Measurements from ENCODE around the gene PLEKHB2. TPM values are rescaled to one million over a fixed set of nuclear protein-coding genes. Genes with fewer than 3 reads are reported as not detected.

The PLEKHB2 gene, protein sequence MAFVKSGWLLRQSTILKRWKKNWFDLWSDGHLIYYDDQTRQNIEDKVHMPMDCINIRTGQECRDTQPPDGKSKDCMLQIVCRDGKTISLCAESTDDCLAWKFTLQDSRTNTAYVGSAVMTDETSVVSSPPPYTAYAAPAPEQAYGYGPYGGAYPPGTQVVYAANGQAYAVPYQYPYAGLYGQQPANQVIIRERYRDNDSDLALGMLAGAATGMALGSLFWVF
- 10 to 100 TPM; 40.1 to 42.0 TPM for total RNA-seq

DNA sequence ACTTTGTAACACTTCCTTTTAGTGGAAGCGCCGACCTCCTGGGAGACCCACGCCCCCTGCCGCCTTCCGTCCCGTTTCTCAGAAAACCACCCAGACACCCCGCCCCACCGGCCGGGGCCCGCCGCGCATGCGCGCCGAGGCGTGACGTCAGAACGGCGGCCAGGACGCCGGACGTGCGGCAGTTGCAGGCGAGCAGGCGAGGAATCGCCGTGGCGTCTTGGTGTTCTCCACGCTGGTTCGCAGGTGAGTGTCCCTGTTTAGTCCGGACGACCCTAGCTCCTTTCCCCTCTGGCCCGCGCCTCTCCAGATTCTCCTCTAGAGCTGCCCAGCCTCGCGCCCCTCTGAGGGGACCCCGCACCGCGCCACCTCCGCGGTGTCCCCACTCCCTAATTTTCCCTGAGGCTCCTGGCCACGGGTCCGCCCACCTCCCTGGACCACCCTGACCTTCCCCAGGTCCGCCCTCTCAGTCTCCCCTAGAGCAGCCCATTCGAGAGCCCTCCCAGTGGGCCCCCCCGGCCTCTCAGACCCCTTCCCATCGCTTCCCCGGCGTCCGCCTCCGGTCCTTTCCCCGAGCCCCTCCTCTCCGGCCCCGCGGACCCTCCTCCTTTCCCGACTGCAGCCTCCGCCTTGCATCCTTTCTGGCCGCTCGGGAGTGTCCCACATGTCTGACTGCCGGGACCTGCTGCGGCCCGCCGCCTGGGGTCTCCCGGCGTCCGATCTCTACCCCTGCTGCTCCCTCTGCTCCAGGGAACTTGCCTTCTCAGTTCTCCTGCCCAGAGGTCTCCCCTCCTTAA lies at the start of gene PLEKHB2:
TSS of gene PLEKHB2 (plus strand) at position 181 of the 794 bp plus-strand sequence. CDS start 15,606 bp downstream, outside the sequence.
- Histone ChIP-seq H3K4me1 (ENCODE audit: control insufficient read depth in 1 of 2, low read depth in 2 of 2) (peaks cover 10 to 21% of the 10 kb centered on the region in 2 donors), H3K4me3 (peak within 1 kb of the TSS; percentile 87), H3K27me3 (replicated peaks; ENCODE audit: insufficient read depth) (no peaks in the 10 kb centered on the region), H3K36me3 (no peaks in the 10 kb centered on the region), H3K27ac (peak within 1 kb of the TSS; percentile 93 to 95), H3K9me3 (no peaks in the 10 kb centered on the region)
- TF ChIP-seq, protein P1, sequence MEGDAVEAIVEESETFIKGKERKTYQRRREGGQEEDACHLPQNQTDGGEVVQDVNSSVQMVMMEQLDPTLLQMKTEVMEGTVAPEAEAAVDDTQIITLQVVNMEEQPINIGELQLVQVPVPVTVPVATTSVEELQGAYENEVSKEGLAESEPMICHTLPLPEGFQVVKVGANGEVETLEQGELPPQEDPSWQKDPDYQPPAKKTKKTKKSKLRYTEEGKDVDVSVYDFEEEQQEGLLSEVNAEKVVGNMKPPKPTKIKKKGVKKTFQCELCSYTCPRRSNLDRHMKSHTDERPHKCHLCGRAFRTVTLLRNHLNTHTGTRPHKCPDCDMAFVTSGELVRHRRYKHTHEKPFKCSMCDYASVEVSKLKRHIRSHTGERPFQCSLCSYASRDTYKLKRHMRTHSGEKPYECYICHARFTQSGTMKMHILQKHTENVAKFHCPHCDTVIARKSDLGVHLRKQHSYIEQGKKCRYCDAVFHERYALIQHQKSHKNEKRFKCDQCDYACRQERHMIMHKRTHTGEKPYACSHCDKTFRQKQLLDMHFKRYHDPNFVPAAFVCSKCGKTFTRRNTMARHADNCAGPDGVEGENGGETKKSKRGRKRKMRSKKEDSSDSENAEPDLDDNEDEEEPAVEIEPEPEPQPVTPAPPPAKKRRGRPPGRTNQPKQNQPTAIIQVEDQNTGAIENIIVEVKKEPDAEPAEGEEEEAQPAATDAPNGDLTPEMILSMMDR (IDR thresholded peaks at IDR 0.05), result peak; percentile 13
- DNase-seq (ENCODE audit: low spot score) (peak; percentile 46), ATAC-seq (ENCODE audit: insufficient number of reproducible peaks, low FRiP score, low read depth) (peak; percentile 85)

DNA sequence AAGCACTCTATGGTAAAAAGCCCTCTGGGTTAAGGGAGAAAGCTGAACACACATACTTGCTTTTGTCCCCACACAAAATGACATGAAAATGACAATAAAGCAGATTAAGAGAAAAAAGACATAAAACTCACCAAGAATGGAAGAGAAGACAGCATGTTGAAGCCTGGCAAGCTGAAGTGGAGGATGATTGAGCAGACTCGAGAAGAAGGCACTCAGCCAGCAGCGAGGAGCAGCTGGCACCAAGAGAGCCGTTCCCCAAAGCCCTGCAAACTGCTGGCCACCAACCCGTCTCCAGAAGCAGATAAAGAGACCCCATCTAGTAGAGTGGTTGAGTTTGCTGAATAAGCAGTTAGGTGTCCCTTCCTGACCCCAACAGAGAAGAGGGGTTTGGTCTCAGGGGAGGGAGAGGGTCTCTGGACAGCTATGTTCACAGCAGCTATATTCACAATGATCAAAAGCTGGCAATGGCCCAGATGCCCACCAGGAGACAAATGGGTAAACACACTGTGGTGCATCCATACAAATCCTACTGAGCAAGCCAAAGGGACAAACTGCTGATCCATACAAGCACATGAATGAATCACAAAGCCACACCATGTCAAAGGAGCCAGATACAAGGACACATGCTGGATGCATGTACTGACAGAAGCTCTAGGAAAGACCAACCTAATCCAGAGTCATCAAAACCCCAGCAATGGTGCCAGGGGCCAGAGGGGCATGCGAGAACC lies 48.8 kb upstream of the PLEKHB2 start:
- H3K27me3 ChIP-seq (replicated peaks; ENCODE audit: insufficient read depth), result no peaks in the 10 kb centered on the region
- H3K36me3 ChIP-seq, result peaks cover 32% of the 10 kb centered on the region
- ATAC-seq (ENCODE audit: insufficient number of reproducible peaks, low FRiP score, low read depth) (no peak), DNase-seq (ENCODE audit: low spot score) (no peak)
- H3K9me3 ChIP-seq, result no peaks in the 10 kb centered on the region
- H3K4me3 ChIP-seq, result no peak overlapping the region
- TF ChIP-seq, protein P1 (IDR thresholded peaks at IDR 0.05), result no peak
- H3K4me1 ChIP-seq (ENCODE audit: control insufficient read depth in 1 of 2, low read depth in 2 of 2), result peaks cover 10 to 28% of the 10 kb centered on the region in 2 donors
- H3K27ac ChIP-seq, result no peak overlapping the region

- H3K4me1 ChIP-seq (ENCODE audit: control insufficient read depth in 1 of 2, low read depth in 2 of 2), result peaks cover 10 to 29% of the 10 kb centered on the region in 2 donors
- peaks cover 27% of the 10 kb centered on the region for H3K36me3 ChIP-seq
- H3K27me3 ChIP-seq (replicated peaks; ENCODE audit: insufficient read depth), result no peaks in the 10 kb centered on the region
- no peak for DNase-seq (ENCODE audit: low spot score)
- TF ChIP-seq, protein P1 (IDR thresholded peaks at IDR 0.05), result no peak
- no peak overlapping the region for H3K4me3 ChIP-seq
- ATAC-seq (ENCODE audit: insufficient number of reproducible peaks, low FRiP score, low read depth), result no peak
- H3K27ac ChIP-seq, result no peak overlapping the region
- no peaks in the 10 kb centered on the region for H3K9me3 ChIP-seq
These were observed 48.2 kb upstream of the PLEKHB2 start for GRCh38 chr2:131056932-131057287.

DNA sequence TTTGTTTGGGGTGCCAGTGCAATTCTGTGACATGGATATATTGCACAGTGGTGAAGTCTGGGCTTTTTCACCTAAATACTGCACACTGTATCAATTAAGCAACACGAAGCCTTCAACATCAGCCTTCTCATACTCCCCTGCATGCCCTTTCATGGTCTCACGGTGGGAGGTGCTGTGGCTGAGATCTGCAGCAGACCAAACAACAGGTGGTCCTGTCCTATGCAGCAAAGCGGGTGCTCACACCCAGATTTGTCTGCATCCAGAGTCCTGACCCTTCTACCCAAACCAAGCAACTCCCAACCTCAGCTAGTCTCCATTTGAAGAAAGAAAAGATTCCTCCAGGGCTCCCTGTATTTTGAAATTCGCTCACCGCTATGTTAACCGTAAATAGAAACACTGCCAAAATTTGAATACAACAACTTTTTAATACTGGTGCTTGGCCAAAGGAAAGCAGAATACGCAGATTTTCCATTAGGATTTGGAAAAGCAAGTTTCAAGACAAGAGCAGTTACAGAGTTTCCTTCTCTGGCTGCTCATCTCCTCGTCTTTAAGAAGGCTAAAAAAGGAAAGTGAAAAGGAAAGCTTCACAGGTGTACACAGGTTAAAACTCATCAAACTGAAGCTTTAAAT lies 46.8 kb upstream of the PLEKHB2 start:
- DNase-seq (ENCODE audit: low spot score) (no peak), ATAC-seq (ENCODE audit: insufficient number of reproducible peaks, low FRiP score, low read depth) (no peak)
- H3K27ac ChIP-seq, result no peak overlapping the region

More for the DNA sequence above, 46.8 kb upstream of the PLEKHB2 start:
- no peak overlapping the region for H3K4me3 ChIP-seq
- TF ChIP-seq, protein P1 (IDR thresholded peaks at IDR 0.05), result no peak
- no peaks in the 10 kb centered on the region for H3K27me3 ChIP-seq (replicated peaks; ENCODE audit: insufficient read depth)
- H3K9me3 ChIP-seq, result no peaks in the 10 kb centered on the region
- H3K36me3 ChIP-seq, result peaks cover 16% of the 10 kb centered on the region
- H3K4me1 ChIP-seq (ENCODE audit: control insufficient read depth in 1 of 2, low read depth in 2 of 2), result peaks cover 14 to 32% of the 10 kb centered on the region in 2 donors
